ENCODE measurements around the gene RPL18. TPM values are rescaled to one million over a fixed set of nuclear protein-coding genes. Genes with fewer than 3 reads are reported as not detected.
A peak's percentile ranks its signal among the peaks of the same experiment; 100 is the strongest.

The RPL18 gene
- total RNA-seq, 1 experiment from 2014 or later = 1,618 TPM

DNA sequence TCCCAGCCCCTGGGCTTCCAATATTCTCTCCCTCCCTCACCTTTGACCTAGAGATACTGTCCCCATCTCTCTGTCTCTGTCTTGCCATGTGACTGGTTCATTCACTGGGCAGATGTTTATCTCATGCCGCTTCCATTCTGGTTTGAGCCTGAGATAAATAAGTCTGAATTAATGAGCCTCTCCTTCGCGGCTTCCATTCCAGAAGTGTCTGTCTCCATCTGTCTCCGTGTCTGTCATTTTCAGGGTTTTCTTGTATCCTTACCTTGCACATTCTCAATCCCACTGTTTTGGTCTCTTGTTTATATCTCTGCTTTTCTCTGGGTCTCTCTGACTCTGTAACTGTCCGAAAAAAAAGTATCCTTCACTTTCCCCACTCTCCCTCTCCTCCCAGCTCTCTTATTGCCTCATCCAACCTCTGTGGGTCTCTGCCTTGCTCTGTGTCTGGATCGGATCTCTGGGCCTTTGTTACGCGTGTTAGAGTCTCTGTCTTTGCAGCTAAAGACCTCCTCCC, 4.6 kb upstream of the RPL18 start:
- H3K36me3 ChIP-seq (ENCODE audit: low read depth) = no peaks in the 10 kb centered on the region
- H3K4me2 ChIP-seq = no peak overlapping the region
- intact Hi-C loops (cut with micrococcal nuclease; ENCODE audit: unreplicated experiment) = no loop called here
- peaks cover 13% of the 10 kb centered on the region for H3K79me2 ChIP-seq (ENCODE audit: low read depth)
- no peaks in the 10 kb centered on the region; the same call in 1 of the 2 replicates for H4K20me1 ChIP-seq (ENCODE audit: insufficient read depth)
- POLR2A ChIA-PET (ENCODE audit: unreplicated experiment) = interaction anchor here (0.5 kb wide), 1 partner anchor 1018 kb away, joined by 3 read pairs; the partner anchor contains the start of gene SCAF1
- H3K4me1 ChIP-seq (replicated peaks; ENCODE audit: insufficient read depth) = peaks cover 31% of the 10 kb centered on the region
- no peak overlapping the region for H3K4me3 ChIP-seq
- H3K9me3 ChIP-seq (ENCODE audit: insufficient read depth, low read depth) = no peaks in the 10 kb centered on the region
- BruUV-seq (replicated peaks) = no TSS peak
- H2AFZ ChIP-seq = no peak overlapping the region
- peaks cover 74% of the 10 kb centered on the region for H3F3A ChIP-seq (ENCODE audit: insufficient read depth, low read depth)
- no peak for DNase-seq
- H3K27ac ChIP-seq = no peak overlapping the region
- TF ChIP-seq, protein P1, sequence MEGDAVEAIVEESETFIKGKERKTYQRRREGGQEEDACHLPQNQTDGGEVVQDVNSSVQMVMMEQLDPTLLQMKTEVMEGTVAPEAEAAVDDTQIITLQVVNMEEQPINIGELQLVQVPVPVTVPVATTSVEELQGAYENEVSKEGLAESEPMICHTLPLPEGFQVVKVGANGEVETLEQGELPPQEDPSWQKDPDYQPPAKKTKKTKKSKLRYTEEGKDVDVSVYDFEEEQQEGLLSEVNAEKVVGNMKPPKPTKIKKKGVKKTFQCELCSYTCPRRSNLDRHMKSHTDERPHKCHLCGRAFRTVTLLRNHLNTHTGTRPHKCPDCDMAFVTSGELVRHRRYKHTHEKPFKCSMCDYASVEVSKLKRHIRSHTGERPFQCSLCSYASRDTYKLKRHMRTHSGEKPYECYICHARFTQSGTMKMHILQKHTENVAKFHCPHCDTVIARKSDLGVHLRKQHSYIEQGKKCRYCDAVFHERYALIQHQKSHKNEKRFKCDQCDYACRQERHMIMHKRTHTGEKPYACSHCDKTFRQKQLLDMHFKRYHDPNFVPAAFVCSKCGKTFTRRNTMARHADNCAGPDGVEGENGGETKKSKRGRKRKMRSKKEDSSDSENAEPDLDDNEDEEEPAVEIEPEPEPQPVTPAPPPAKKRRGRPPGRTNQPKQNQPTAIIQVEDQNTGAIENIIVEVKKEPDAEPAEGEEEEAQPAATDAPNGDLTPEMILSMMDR (conservative IDR thresholded peaks at IDR 0.05) = no peak
- no peak for TF ChIP-seq EZH2 (IDR thresholded peaks at IDR 0.05; ENCODE audit: low read depth)
- no peaks in the 10 kb centered on the region for H3K9me2 ChIP-seq (ENCODE audit: insufficient read depth)
- H3K27me3 ChIP-seq (ENCODE audit: insufficient read depth, low read depth) = no peaks in the 10 kb centered on the region
- CTCF ChIA-PET = no interaction called here

DNA sequence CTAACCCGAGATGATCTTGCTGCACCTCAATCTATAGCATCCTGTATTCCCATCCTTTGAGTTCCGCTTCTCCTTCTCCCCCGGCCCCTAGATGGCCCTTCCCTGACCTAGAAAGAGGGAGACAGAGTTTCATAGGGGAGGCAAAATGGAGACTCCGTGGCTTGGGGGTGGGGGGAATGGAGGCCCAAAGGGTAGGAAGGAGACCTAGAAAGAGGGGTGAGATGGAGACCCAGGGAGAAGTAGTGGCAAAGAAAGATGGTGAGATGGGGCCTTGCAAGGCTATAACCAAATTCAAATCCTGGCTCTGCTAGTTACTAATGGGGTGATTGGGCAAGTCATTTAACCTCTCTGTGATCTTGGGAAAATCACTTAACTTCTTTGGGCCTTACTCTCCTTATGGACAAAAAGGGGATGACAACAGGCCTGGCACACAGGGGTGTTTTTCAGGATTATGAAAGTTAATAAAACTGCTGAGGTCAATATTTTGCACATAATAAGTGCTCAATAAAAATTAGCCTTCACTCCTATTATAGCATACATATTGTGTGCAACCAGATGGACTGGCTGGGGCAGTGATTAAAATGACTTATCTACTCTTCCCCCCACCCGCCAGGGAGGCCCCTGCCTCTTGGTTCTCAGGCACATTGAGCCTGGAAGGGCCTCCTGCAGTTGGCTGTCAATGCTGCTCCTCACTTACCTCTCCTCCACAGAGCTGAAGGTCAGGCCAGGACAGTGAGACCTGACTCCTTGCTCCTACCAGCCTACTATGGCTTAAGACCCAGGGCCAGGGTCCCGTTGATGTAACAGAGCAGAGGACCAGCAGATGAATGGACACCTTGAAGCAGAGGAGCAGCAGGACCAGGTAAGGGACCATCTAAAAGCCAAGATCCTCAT, 961 bp upstream of the RPL18 start:
- H3K79me2 ChIP-seq (ENCODE audit: low read depth) = peaks cover 48% of the 10 kb centered on the region
- BruUV-seq (replicated peaks) = TSS peak; percentile 67
- CTCF ChIA-PET = no interaction called here

DNA sequence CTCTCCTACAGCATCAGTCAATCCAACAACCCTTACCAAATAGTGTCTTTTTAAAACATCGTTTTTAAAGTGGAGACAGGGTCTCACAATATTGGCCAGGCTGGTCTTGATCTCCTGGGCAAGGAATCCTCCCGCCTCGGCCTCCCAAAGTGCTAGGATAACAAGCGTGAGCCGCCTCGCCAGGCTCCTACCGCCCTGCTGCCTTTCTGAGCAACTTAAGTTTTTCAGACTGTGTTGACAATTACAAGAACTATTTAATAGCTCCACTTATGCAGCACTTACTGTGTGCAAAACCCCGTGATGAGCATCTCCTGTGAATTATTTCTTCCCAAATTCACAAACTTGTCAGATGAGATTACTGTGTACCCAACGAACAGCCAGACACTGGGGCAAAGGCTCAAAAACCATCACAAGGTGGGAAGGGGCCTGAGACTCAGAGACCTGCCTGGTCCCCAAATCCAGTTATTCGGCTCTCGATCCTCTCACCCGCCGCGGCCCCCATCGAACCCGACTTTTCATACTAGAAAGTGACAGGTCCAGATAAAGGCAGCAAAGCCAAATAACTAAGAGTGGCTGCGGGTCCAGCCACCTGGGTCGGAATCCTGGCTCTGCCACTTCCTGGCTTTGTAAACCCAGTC, 581 bp downstream of the RPL18 start:
- Histone ChIP-seq H3K9me2 (ENCODE audit: insufficient read depth) (no peaks in the 10 kb centered on the region), H3K27ac (peak overlapping the region; percentile 91), H3K9me3 (ENCODE audit: insufficient read depth, low read depth) (no peaks in the 10 kb centered on the region), H3K27me3 (ENCODE audit: insufficient read depth, low read depth) (no peaks in the 10 kb centered on the region), H3K4me3 (peak overlapping the region; percentile 92), H3F3A (ENCODE audit: insufficient read depth, low read depth) (peaks cover 83% of the 10 kb centered on the region), H4K20me1 (ENCODE audit: insufficient read depth) (peaks cover 34% of the 10 kb centered on the region), H3K79me2 (ENCODE audit: low read depth) (peaks cover 48% of the 10 kb centered on the region), H3K4me1 (replicated peaks; ENCODE audit: insufficient read depth) (peaks cover 49% of the 10 kb centered on the region), H3K36me3 (ENCODE audit: low read depth) (peaks cover 35% of the 10 kb centered on the region), H2AFZ (no peak overlapping the region), H3K4me2 (peak overlapping the region; percentile 94)
- POLR2A ChIA-PET (ENCODE audit: unreplicated experiment) = interaction anchor here (0.6 to 1.3 kb wide), 10 partner anchors 11 to 1182 kb away, joined by 3 to 30 read pairs (median 8); partner anchors contain the start of genes GYS1 and RUVBL2
- CTCF ChIA-PET = no interaction called here
- TF ChIP-seq, protein P1 (conservative IDR thresholded peaks at IDR 0.05) = peak; percentile 10; the same call in 1 of the 2 replicates
- TF ChIP-seq EZH2 (IDR thresholded peaks at IDR 0.05; ENCODE audit: low read depth) = no peak
- TSS peak; percentile 70 for BruUV-seq (replicated peaks)
- no peak for DNase-seq
- intact Hi-C loops (cut with micrococcal nuclease; ENCODE audit: unreplicated experiment) = no loop called here

More for the DNA sequence above, 961 bp upstream of the RPL18 start:
- Histone ChIP-seq H3F3A (ENCODE audit: insufficient read depth, low read depth) (peaks cover 75% of the 10 kb centered on the region), H3K9me3 (ENCODE audit: insufficient read depth, low read depth) (no peaks in the 10 kb centered on the region), H3K9me2 (ENCODE audit: insufficient read depth) (no peaks in the 10 kb centered on the region), H3K4me3 (peak overlapping the region; percentile 92), H3K36me3 (ENCODE audit: low read depth) (peaks cover 35% of the 10 kb centered on the region), H4K20me1 (ENCODE audit: insufficient read depth) (peaks cover 34% of the 10 kb centered on the region), H3K27me3 (ENCODE audit: insufficient read depth, low read depth) (no peaks in the 10 kb centered on the region), H2AFZ (peak overlapping the region; percentile 87), H3K27ac (peak overlapping the region; percentile 91), H3K4me2 (peak overlapping the region; percentile 76), H3K4me1 (replicated peaks; ENCODE audit: insufficient read depth) (peaks cover 36% of the 10 kb centered on the region)
- POLR2A ChIA-PET (ENCODE audit: unreplicated experiment) = interaction anchor here (0.5 to 1.3 kb wide), 7 partner anchors 35 to 373 kb away, joined by 4 to 17 read pairs (median 7); partner anchors contain the start of genes GYS1, RUVBL2 and TMEM143
- TF ChIP-seq EZH2 (IDR thresholded peaks at IDR 0.05; ENCODE audit: low read depth) = no peak
- TF ChIP-seq, protein P1 (conservative IDR thresholded peaks at IDR 0.05) = peak; percentile 23; the same call in 1 of the 2 replicates
- intact Hi-C loops (cut with micrococcal nuclease; ENCODE audit: unreplicated experiment) = loop anchor here (1.0 kb wide), 2 partner anchors 7 to 17 kb away; partner anchors contain the start of gene DBP
- DNase-seq = no peak

Measured in PC-9 (cell line).